HG03521 (cell line): ENCODE measurements around the gene RASA2.
"Not testable (repeated sequence)": the region's sequence is repeated elsewhere in the genome, so short reads cannot be mapped to it uniquely, and the experiment has no call there.

Source experiments
- ATAC-seq: cut with Tn5 transposase; IDR thresholded peaks from one replicate; pipeline ENCODE4 v1.9.1; 2021; ENCODE audit warnings: mild to moderate bottlenecking, moderate library complexity; ENCODE audit not compliant: unreplicated experiment

The RASA2 gene

GRCh38 chr3:141457624-141458236 is 29.1 kb upstream of the RASA2 start:
- ATAC-seq: no peak

- no peak for ATAC-seq
Measured at GRCh38 chr3:141459008-141459407, 27.8 kb upstream of the RASA2 start.

- peak; percentile 91 for ATAC-seq
Measured at GRCh38 chr3:141460097-141460704, 26.6 kb upstream of the RASA2 start.

- no peak for ATAC-seq
Measured at GRCh38 chr3:141462176-141462859, 24.5 kb upstream of the RASA2 start.

GRCh38 chr3:141465221-141465620 is 21.6 kb upstream of the RASA2 start:
- ATAC-seq: no peak

- ATAC-seq: no peak
Measured at GRCh38 chr3:141466633-141467169, 20.1 kb upstream of the RASA2 start.

- no peak for ATAC-seq
Measured at GRCh38 chr3:141469720-141470119, 17.1 kb upstream of the RASA2 start.

GRCh38 chr3:141471160-141471559 is 15.7 kb upstream of the RASA2 start:
- ATAC-seq: no peak

GRCh38 chr3:141476033-141476432 is 10.8 kb upstream of the RASA2 start:
- ATAC-seq: no peak

- ATAC-seq: no peak
Measured at GRCh38 chr3:141477224-141477623, 9.6 kb upstream of the RASA2 start.

- no peak for ATAC-seq
Measured at GRCh38 chr3:141478139-141478538, 8.7 kb upstream of the RASA2 start.

- ATAC-seq: not testable (repeated sequence)
Measured at GRCh38 chr3:141478840-141479239, 8.0 kb upstream of the RASA2 start.

GRCh38 chr3:141482245-141482922 is 4.4 kb upstream of the RASA2 start:
- no peak for ATAC-seq

GRCh38 chr3:141484701-141485287 is 2.0 kb upstream of the RASA2 start:
- ATAC-seq: no peak

- ATAC-seq: no peak
Measured at GRCh38 chr3:141485641-141486495, 959 bp upstream of the RASA2 start.

GRCh38 chr3:141486496-141486745 is 406 bp upstream of the RASA2 start:
- ATAC-seq: no peak

GRCh38 chr3:141487521-141488252 is 860 bp downstream of the RASA2 start:
- ATAC-seq: peak; percentile 75

- no peak for ATAC-seq
Measured at GRCh38 chr3:141489203-141489602, 2.4 kb downstream of the RASA2 start.

GRCh38 chr3:141491081-141491480 is 4.3 kb downstream of the RASA2 start:
- no peak for ATAC-seq

GRCh38 chr3:141491929-141492328 is 5.1 kb downstream of the RASA2 start:
- ATAC-seq: no peak
